WERI-Rb-1 (cell line): ENCODE data around the gene DAAM2.

Experiments used
- DNase-seq: peaks from one replicate; pipeline ENCODE4 v3.0.0-alpha.2; 2020
- H3K27ac ChIP-seq: fragments of 250-450 bp; sonication (Bioruptor Pico); 2 replicates; pipeline ENCODE4 v1.5.1; 2020; ENCODE audit warnings: mild to moderate bottlenecking, moderate library complexity
- H3K27me3 ChIP-seq: fragments of 250-450 bp; sonication (Bioruptor Pico); 2 replicates; pipeline ENCODE4 v1.5.1; 2021; ENCODE audit warnings: mild to moderate bottlenecking, low read depth, moderate library complexity; ENCODE audit not compliant: insufficient read depth, severe bottlenecking
- H3K36me3 ChIP-seq: fragments of 250-450 bp; sonication (Bioruptor Pico); 2 replicates; pipeline ENCODE4 v1.5.1; 2020; ENCODE audit warnings: mild to moderate bottlenecking, moderate library complexity
- H3K4me3 ChIP-seq: 2 replicates; pipeline ENCODE4 v1.5.1; 2011; ENCODE audit warnings: low read depth, mild to moderate bottlenecking, control low read depth, low read length
- H3K9me3 ChIP-seq: fragments of 250-450 bp; sonication (Bioruptor Pico); 2 replicates; pipeline ENCODE4 v1.5.1; 2021; ENCODE audit warnings: mild to moderate bottlenecking, moderate library complexity; ENCODE audit not compliant: severe bottlenecking
- TF ChIP-seq, protein P1 (sequence below): IDR thresholded peaks from 2 replicates; pipeline ENCODE4 v1.5.1; 2011; ENCODE audit warnings: low read depth, mild to moderate bottlenecking, control low read depth, inconsistent platforms, low read length

Gene DAAM2

GRCh38 chr6:39908838-39909583, 116.8 kb downstream of the DAAM2 start:
- TF ChIP-seq, protein P1, sequence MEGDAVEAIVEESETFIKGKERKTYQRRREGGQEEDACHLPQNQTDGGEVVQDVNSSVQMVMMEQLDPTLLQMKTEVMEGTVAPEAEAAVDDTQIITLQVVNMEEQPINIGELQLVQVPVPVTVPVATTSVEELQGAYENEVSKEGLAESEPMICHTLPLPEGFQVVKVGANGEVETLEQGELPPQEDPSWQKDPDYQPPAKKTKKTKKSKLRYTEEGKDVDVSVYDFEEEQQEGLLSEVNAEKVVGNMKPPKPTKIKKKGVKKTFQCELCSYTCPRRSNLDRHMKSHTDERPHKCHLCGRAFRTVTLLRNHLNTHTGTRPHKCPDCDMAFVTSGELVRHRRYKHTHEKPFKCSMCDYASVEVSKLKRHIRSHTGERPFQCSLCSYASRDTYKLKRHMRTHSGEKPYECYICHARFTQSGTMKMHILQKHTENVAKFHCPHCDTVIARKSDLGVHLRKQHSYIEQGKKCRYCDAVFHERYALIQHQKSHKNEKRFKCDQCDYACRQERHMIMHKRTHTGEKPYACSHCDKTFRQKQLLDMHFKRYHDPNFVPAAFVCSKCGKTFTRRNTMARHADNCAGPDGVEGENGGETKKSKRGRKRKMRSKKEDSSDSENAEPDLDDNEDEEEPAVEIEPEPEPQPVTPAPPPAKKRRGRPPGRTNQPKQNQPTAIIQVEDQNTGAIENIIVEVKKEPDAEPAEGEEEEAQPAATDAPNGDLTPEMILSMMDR: no peak
- H3K4me3 ChIP-seq: no peak overlapping the region
- no peak for DNase-seq
- H3K9me3 ChIP-seq: no peaks in the 10 kb centered on the region
- no peaks in the 10 kb centered on the region for H3K27me3 ChIP-seq
- peaks cover 2% of the 10 kb centered on the region for H3K36me3 ChIP-seq
- no peak overlapping the region for H3K27ac ChIP-seq

DNA sequence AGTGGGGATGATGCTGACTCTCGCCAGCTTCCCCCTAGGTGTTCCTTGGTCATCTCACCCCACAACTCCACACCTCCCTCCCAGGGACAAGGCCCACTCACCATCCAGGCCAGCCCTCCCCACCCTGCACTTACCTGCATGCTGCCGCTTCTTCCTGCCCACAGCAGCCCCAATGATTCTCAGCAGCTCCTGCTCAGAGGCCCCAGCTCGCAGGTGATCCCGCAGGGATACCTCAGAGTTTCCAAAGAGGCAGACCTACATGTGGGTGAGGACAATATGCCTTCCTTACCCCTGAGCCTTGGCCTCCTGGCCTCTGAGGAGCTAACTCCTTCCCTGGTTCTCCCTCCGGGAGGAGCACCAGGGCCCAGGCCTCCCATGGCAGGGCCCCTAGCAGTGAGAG, 117.5 kb downstream of the DAAM2 start:
- no peak overlapping the region for H3K27ac ChIP-seq
- H3K36me3 ChIP-seq: peaks cover 2% of the 10 kb centered on the region
- no peak overlapping the region for H3K4me3 ChIP-seq
- TF ChIP-seq, protein P1: no peak
- H3K9me3 ChIP-seq: no peaks in the 10 kb centered on the region
- no peaks in the 10 kb centered on the region for H3K27me3 ChIP-seq
- DNase-seq: no peak

DNA sequence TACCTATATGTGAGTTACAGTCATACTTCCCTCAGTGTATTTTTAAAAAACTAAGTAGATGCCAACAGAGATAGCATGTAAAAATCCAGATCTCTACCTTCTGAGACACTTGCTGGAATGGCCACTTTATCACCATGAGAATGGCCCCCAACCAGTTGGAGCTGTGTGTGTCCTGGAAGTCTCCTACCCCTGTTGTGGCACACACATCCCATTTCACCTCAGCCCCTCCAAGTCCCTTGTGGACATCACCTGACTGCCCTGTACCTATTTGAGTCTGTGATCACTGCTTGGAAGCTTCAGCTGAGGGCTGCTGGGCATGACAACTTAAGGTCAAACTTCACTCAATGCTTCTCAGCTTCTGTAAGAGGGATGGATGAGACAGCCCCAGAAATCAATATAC, 118.0 kb downstream of the DAAM2 start:
- H3K27ac ChIP-seq: no peak overlapping the region
- no peaks in the 10 kb centered on the region for H3K27me3 ChIP-seq
- H3K4me3 ChIP-seq: no peak overlapping the region
- peaks cover 6% of the 10 kb centered on the region for H3K36me3 ChIP-seq
- TF ChIP-seq, protein P1: no peak
- no peak for DNase-seq
- H3K9me3 ChIP-seq: no peaks in the 10 kb centered on the region

GRCh38 chr6:39910744-39911143, 118.6 kb downstream of the DAAM2 start:
- Histone ChIP-seq H3K9me3 (no peaks in the 10 kb centered on the region), H3K4me3 (no peak overlapping the region), H3K36me3 (peaks cover 8% of the 10 kb centered on the region), H3K27ac (no peak overlapping the region), H3K27me3 (no peaks in the 10 kb centered on the region)
- DNase-seq: no peak
- TF ChIP-seq, protein P1: no peak

GRCh38 chr6:39911513-39912125, 119.4 kb downstream of the DAAM2 start:
- H3K36me3 ChIP-seq: peaks cover 8% of the 10 kb centered on the region
- H3K27ac ChIP-seq: no peak overlapping the region
- H3K4me3 ChIP-seq: no peak overlapping the region
- DNase-seq: no peak
- no peaks in the 10 kb centered on the region for H3K27me3 ChIP-seq
- TF ChIP-seq, protein P1: no peak
- H3K9me3 ChIP-seq: no peaks in the 10 kb centered on the region

- Histone ChIP-seq H3K27ac (no peak overlapping the region), H3K27me3 (no peaks in the 10 kb centered on the region), H3K4me3 (no peak overlapping the region), H3K36me3 (peaks cover 8% of the 10 kb centered on the region), H3K9me3 (no peaks in the 10 kb centered on the region)
- DNase-seq: no peak
- TF ChIP-seq, protein P1: no peak
Measured at GRCh38 chr6:39912446-39912845, 120.3 kb downstream of the DAAM2 start.
